Measurements from ENCODE around the gene COQ5.
A peak's percentile ranks its signal among the peaks of the same experiment; 100 is the strongest.

COQ5 gene, protein sequence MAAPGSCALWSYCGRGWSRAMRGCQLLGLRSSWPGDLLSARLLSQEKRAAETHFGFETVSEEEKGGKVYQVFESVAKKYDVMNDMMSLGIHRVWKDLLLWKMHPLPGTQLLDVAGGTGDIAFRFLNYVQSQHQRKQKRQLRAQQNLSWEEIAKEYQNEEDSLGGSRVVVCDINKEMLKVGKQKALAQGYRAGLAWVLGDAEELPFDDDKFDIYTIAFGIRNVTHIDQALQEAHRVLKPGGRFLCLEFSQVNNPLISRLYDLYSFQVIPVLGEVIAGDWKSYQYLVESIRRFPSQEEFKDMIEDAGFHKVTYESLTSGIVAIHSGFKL

GRCh38 chr12:120528861-120529525 is at the start of gene COQ5:
COQ5 (minus strand) TSS chr12:120529158; CDS start chr12:120529141, 17 bp downstream.
- peak; percentile 90 for DNase-seq (ENCODE audit: low spot score)
- no peak for TF ChIP-seq CTCF (IDR thresholded peaks at IDR 0.05)
- peak within 1 kb of the TSS; percentile 86 to 93 for H3K27ac ChIP-seq

DNA sequence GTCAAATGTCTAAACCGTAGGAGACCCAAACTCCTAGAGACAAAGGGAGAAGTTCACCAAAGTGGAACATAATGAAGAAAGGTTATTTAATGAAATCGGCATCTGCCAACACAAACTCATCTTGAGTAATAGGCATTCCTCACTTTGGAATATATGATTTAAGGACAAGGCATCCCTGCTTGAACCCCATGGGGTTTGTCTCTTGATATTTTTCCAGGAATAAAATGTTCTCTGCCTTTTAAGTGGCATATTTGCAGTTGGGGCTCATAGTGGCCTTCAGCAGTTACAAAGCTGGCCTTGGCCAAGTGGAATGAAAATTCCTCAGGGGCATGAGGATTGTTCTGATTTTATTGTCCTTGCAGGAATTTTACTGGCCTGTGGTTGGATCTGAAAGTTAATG is 45.1 kb upstream of the COQ5 start:
- no peak overlapping the region for H3K4me3 ChIP-seq
- no peak for DNase-seq (ENCODE audit: low spot score)
- no peak for TF ChIP-seq CTCF (IDR thresholded peaks at IDR 0.05)
- peak overlapping the region in 1 of 2 donors; percentile 71 for H3K27ac ChIP-seq

More at GRCh38 chr12:120528861-120529525, at the start of gene COQ5:
- H3K4me3 ChIP-seq, result peak within 1 kb of the TSS; percentile 81

DNA sequence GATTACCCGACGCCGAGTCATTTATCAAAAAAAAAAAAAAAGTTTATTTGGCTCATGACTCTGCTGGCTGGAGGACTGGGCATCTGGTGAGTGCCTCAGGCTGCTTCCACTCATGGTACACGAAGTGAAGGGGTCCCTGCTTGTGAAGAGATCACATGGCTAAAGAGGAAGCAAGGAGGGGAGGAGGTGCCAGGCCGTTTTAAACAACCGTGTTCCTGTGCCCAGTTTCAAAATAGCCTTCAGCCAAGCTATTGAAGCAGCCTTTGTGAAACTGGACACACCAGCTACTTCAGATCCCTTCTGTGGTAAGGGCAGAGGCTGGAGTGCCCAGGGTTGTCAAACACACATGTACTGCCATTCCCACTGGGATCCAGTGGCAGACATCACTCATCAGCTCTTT is 44.6 kb upstream of the COQ5 start:
- TF ChIP-seq CTCF (IDR thresholded peaks at IDR 0.05), result no peak
- DNase-seq (ENCODE audit: low spot score), result no peak
- H3K4me3 ChIP-seq, result no peak overlapping the region
- H3K27ac ChIP-seq, result peak overlapping the region in 1 of 2 donors; percentile 71

DNA sequence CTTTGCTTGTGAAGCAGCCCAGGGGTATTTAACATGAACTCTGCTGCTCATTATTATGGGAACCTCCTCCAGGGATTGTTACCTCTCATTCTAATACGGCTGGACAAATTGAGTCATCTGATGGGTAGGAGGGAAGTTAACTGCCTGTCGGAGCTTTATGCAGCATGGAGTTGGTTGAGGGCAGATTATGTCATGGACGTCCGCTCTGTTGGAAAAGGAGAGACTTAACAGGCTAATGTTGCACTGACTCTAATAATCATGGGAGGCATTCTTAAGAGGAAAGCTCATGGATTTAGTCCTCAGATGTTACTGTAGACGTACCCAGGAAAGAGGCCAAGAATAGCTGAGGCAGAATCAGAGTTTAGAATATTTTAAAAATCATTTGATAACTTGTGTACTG is 42.3 kb upstream of the COQ5 start:
- DNase-seq (ENCODE audit: low spot score), result no peak
- Histone ChIP-seq H3K4me3 (no peak overlapping the region), H3K27ac (peak overlapping the region; percentile 50 to 74)
- TF ChIP-seq CTCF (IDR thresholded peaks at IDR 0.05), result no peak

GRCh38 chr12:120563495-120563894 is 34.5 kb upstream of the COQ5 start:
- Histone ChIP-seq H3K4me3 (no peak overlapping the region), H3K27ac (no peak overlapping the region)
- no peak for TF ChIP-seq CTCF (IDR thresholded peaks at IDR 0.05)
- DNase-seq (ENCODE audit: low spot score), result no peak

DNA sequence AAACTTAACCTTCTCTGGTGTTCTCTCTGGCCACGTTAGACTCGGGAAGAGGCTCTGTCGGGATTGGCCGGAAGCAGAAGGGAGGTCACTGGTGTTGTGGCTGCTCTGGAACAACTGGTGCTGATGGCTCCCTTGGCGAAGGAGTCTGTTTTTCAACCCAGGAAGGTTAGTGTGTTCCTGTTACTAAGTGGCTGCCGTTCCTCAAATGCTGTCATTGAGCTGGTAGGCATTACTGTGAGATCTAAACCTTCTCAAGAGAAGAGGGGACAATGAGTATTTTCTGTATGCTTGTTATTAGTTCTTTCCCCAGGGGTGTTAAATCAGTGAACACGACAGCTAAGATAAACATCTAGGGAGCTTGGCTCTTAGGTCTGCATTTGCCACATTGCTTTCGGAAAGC is 33.9 kb upstream of the COQ5 start:
- TF ChIP-seq CTCF (IDR thresholded peaks at IDR 0.05), result no peak
- H3K27ac ChIP-seq, result no peak overlapping the region
- no peak for DNase-seq (ENCODE audit: low spot score)
- H3K4me3 ChIP-seq, result no peak overlapping the region

DNA sequence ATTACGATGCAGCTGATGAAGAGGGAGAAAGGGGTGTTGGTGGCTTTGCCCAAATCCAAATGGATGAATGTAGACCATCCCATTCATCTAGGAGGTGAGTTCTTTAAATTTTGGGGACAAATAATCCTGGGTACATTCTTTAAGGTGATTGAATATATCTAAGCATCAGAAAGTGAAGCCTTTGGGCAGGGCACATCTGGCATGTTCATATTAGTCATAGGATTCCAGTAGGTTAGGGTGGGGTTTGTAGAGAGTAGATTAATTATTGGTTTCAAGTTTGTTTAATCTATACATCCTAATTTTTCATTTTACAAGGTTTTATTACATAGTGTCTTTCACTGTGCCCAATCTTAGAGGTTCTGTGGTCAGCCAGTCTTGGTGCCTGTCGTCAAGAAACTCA is 28.6 kb upstream of the COQ5 start:
- no peak overlapping the region for H3K27ac ChIP-seq
- TF ChIP-seq CTCF (IDR thresholded peaks at IDR 0.05), result no peak

More for the DNA sequence above, 28.6 kb upstream of the COQ5 start:
- no peak for DNase-seq (ENCODE audit: low spot score)
- no peak overlapping the region for H3K4me3 ChIP-seq
